Stimulated activated naive B cell treated with anti-CD40 and anti-IgM and Interleukin-4, amounts not matched to agents 10 μg/mL and 1 μg/mL and 100 μg/mL, for 72 hours (primary cell): ENCODE measurements around the gene SHANK1.
"Not testable (repeated sequence)": the region's sequence is repeated elsewhere in the genome, so short reads cannot be mapped to it uniquely, and the experiment has no call there.

Experiments
- ATAC-seq, 2 donors: fragments of 150-1000 bp; cut with Tn5 transposase; replicated peaks; 2 replicates each; pipeline ENCODE4 v1.10.0; 2021; ENCODE audit warnings: moderate library complexity in 1 of 2
- DNase-seq: peaks from one replicate; pipeline ENCODE4 v3.0.0; 2021
- H3K27ac Mint-ChIP-seq: one replicate; pipeline ENCODE4 v1.8.0; 2022; ENCODE audit warnings: mild to moderate bottlenecking, mixed read lengths
- H3K27me3 Mint-ChIP-seq, 2 donors: one replicate each; pipeline ENCODE4 v1.8.0; 2022; ENCODE audit warnings: mixed read lengths in 2 of 2
- H3K36me3 Mint-ChIP-seq, 2 donors: one replicate each; pipeline ENCODE4 v1.8.0; 2022; ENCODE audit warnings: mixed read lengths in 2 of 2, mild to moderate bottlenecking in 1 of 2
- H3K4me1 Mint-ChIP-seq, 2 donors: one replicate each; pipeline ENCODE4 v1.8.0; 2022; ENCODE audit warnings: mixed read lengths in 2 of 2, mild to moderate bottlenecking in 1 of 2
- H3K4me3 Mint-ChIP-seq, 2 donors: one replicate each; pipeline ENCODE4 v1.8.0; 2022; ENCODE audit warnings: mild to moderate bottlenecking in 2 of 2, mixed read lengths in 2 of 2, moderate library complexity in 1 of 2
- H3K9me3 Mint-ChIP-seq, 2 donors: one replicate each; pipeline ENCODE4 v1.8.0; 2022; ENCODE audit warnings: mixed read lengths in 2 of 2, mild to moderate bottlenecking in 1 of 2

The SHANK1 gene

GRCh38 chr19:50719566-50719965 lies at the start of gene SHANK1:
TSS of gene SHANK1 (minus strand) at chr19:50719802. CDS start at chr19:50716919, 2,883 bp downstream.
- ATAC-seq, result no peak
- peak within 1 kb of the TSS; percentile 44 to 60 for H3K4me3 Mint-ChIP-seq
- no peak within 1 kb of the TSS for H3K27ac Mint-ChIP-seq

DNA sequence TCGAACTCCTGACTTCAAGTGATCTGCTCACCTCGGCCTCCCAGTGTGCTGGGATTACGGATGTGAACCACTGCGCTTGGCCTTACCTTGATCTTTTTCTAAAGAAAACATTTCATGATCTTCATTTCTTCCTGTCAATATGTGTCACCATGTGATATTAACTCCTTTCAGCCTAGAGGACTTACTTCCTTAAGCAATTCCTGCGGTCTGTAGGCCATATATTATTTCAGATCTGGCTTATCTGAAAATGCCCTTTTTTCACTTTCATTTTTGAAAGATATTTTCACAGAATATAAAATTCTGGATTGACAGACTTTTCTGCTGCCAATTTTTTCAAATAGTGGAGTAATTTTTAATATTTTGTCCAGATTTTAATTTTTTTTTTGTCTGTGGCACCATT lies 48.7 kb upstream of the SHANK1 start:
- Mint-ChIP-seq H3K4me3 (no peak overlapping the region), H3K4me1 (no peaks in the 10 kb centered on the region)

More at GRCh38 chr19:50719566-50719965, at the start of gene SHANK1:
- peaks cover 33 to 40% of the 10 kb centered on the region in 2 donors for H3K4me1 Mint-ChIP-seq
- H3K36me3 Mint-ChIP-seq, result peaks cover 6 to 11% of the 10 kb centered on the region in 2 donors
- DNase-seq, result no peak
- peaks cover 0 to 2% of the 10 kb centered on the region in 2 donors for H3K9me3 Mint-ChIP-seq
- H3K27me3 Mint-ChIP-seq, result peaks cover 73 to 79% of the 10 kb centered on the region in 2 donors

DNA sequence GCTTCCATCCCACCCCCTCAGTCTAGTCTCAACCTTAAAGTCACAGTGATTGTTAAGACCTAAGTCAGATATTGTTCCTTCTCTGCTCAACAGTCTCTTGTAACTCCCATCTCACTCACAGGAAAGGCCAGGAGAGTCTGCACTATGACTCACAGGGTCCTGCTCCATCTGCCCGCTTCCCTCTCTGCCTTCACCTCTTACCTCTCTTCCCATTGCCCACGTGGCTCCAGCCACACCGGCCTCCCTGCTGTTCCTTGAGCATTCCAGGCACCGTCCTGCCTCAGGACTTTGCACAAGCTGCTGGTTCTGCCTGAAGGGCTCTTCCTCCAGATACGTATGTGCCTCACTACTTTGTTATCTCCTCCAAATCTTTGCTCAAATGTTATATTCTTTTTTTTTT lies 47.7 kb upstream of the SHANK1 start:
- not testable (repeated sequence) for H3K4me3 Mint-ChIP-seq, H3K9me3 Mint-ChIP-seq, H3K36me3 Mint-ChIP-seq, H3K4me1 Mint-ChIP-seq, DNase-seq, ATAC-seq, H3K27ac Mint-ChIP-seq
- peaks cover 21 to 49% of the 10 kb centered on the region in 2 donors for H3K27me3 Mint-ChIP-seq

More for the DNA sequence above, 48.7 kb upstream of the SHANK1 start:
- ATAC-seq, result no peak
- Mint-ChIP-seq H3K36me3 (no peaks in the 10 kb centered on the region), H3K27ac (no peak overlapping the region), H3K27me3 (peaks cover 21 to 50% of the 10 kb centered on the region in 2 donors), H3K9me3 (no peaks in the 10 kb centered on the region)
- no peak for DNase-seq

GRCh38 chr19:50766746-50767145 lies 47.1 kb upstream of the SHANK1 start:
- not testable (repeated sequence) for H3K27ac Mint-ChIP-seq, H3K9me3 Mint-ChIP-seq, H3K4me1 Mint-ChIP-seq, DNase-seq, H3K36me3 Mint-ChIP-seq, H3K4me3 Mint-ChIP-seq, ATAC-seq
- peaks cover 21 to 49% of the 10 kb centered on the region in 2 donors for H3K27me3 Mint-ChIP-seq

- peaks cover 0 to 3% of the 10 kb centered on the region in 2 donors for H3K9me3 Mint-ChIP-seq
- ATAC-seq, result no peak
- H3K36me3 Mint-ChIP-seq, result no peaks in the 10 kb centered on the region
- H3K27me3 Mint-ChIP-seq, result peaks cover 19 to 42% of the 10 kb centered on the region in 2 donors
- no peak overlapping the region for H3K4me3 Mint-ChIP-seq
- DNase-seq, result no peak
- H3K27ac Mint-ChIP-seq, result no peak overlapping the region
- no peaks in the 10 kb centered on the region for H3K4me1 Mint-ChIP-seq
Observed at GRCh38 chr19:50764409-50764808, 44.8 kb upstream of the SHANK1 start.

- not testable (repeated sequence) for ATAC-seq, H3K9me3 Mint-ChIP-seq, H3K36me3 Mint-ChIP-seq, H3K4me3 Mint-ChIP-seq, H3K4me1 Mint-ChIP-seq, H3K27ac Mint-ChIP-seq, DNase-seq
- peaks cover 22 to 45% of the 10 kb centered on the region in 2 donors for H3K27me3 Mint-ChIP-seq
Observed at GRCh38 chr19:50763521-50763920, 43.9 kb upstream of the SHANK1 start.

GRCh38 chr19:50761501-50761900 lies 41.9 kb upstream of the SHANK1 start:
- not testable (repeated sequence) for H3K36me3 Mint-ChIP-seq, DNase-seq, ATAC-seq, H3K27ac Mint-ChIP-seq, H3K9me3 Mint-ChIP-seq, H3K4me3 Mint-ChIP-seq, H3K4me1 Mint-ChIP-seq
- H3K27me3 Mint-ChIP-seq, result peaks cover 22 to 41% of the 10 kb centered on the region in 2 donors

- Mint-ChIP-seq H3K27ac (no peak overlapping the region), H3K4me3 (no peak overlapping the region), H3K36me3 (no peaks in the 10 kb centered on the region), H3K9me3 (peaks cover 0 to 3% of the 10 kb centered on the region in 2 donors), H3K4me1 (no peaks in the 10 kb centered on the region), H3K27me3 (peaks cover 21 to 31% of the 10 kb centered on the region in 2 donors)
- DNase-seq, result no peak
- ATAC-seq, result no peak
Observed at GRCh38 chr19:50759886-50760285, 40.3 kb upstream of the SHANK1 start.

DNA sequence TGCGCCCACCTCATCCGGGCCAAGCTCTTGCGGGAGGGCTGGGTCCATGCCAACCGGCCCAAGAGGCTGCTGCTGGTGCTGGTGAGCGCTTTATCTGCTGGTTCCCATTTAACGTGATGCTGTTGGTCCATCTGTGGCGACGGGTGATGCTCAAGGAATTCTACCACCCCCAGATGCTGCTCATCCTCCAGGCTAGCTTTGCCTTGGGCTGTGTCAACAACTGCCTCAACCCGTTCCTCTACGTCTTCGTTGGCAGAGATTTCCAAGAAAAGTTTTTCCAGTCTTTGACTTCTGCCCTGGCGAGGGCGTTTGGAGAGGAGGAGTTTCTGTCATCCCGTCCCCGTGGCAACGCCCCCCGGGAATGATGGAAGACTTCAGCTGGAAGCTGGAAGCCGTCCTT lies 39.5 kb upstream of the SHANK1 start:
- H3K4me1 Mint-ChIP-seq, result not testable (repeated sequence)

GRCh38 chr19:50757624-50758023 lies 38.0 kb upstream of the SHANK1 start:
- H3K4me3 Mint-ChIP-seq, H3K27ac Mint-ChIP-seq, ATAC-seq, DNase-seq, H3K36me3 Mint-ChIP-seq, H3K9me3 Mint-ChIP-seq, H3K4me1 Mint-ChIP-seq: not testable (repeated sequence)
- peaks cover 28 to 32% of the 10 kb centered on the region in 2 donors for H3K27me3 Mint-ChIP-seq

More for the DNA sequence above, 39.5 kb upstream of the SHANK1 start:
- not testable (repeated sequence) for H3K36me3 Mint-ChIP-seq, H3K9me3 Mint-ChIP-seq, DNase-seq, H3K4me3 Mint-ChIP-seq, ATAC-seq, H3K27ac Mint-ChIP-seq
- peaks cover 23 to 29% of the 10 kb centered on the region in 2 donors for H3K27me3 Mint-ChIP-seq

- H3K27ac Mint-ChIP-seq, H3K4me1 Mint-ChIP-seq, H3K9me3 Mint-ChIP-seq, H3K36me3 Mint-ChIP-seq, ATAC-seq, DNase-seq, H3K4me3 Mint-ChIP-seq: not testable (repeated sequence)
- peaks cover 28 to 35% of the 10 kb centered on the region in 2 donors for H3K27me3 Mint-ChIP-seq
Observed at GRCh38 chr19:50756244-50756643, 36.6 kb upstream of the SHANK1 start.

DNA sequence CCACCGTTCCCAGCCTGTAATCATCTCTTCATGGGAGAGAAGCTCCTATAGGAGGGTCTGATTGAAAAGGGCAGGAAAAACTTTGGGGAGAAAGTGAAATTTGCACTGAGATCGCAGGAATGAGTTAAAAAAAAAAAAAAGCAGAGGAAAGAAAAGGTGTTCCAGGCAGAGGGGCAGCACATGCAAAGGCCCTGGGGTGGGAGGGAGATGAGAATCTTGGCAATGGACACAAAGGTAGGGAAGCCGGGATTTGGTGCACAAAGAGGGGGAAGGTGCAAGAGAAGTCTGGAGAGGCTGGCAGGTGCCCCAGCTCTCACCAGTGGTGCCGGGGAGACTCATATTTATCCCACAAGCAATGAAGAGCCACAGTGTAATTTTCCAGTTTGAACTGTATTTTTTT lies 34.3 kb upstream of the SHANK1 start:
- ATAC-seq, result no peak
- Mint-ChIP-seq H3K27me3 (peaks cover 24 to 35% of the 10 kb centered on the region in 2 donors), H3K27ac (no peak overlapping the region)

DNA sequence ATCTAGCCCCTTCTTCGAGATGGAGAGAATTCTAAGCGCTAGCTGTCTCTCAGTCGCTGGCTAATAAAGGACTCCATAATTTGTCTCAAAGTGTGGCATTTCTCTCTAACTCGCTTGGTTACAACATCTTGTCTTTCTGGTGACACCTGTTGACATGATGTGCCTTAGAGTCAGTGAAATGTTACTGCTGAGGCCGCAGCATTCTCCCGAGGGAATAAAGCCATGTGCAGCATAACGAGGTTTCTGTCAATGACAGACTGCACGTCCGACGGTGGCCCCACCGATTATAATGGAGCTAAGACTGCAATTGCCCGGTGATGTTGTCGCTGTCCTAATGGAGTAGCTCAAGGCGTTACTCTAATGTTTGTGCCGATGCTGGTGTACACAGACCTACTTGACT lies 30.4 kb upstream of the SHANK1 start:
- ATAC-seq (no peak), DNase-seq (no peak)
- Mint-ChIP-seq H3K9me3 (no peaks in the 10 kb centered on the region), H3K4me3 (no peak overlapping the region), H3K36me3 (no peaks in the 10 kb centered on the region), H3K27ac (no peak overlapping the region), H3K4me1 (no peaks in the 10 kb centered on the region), H3K27me3 (peaks cover 14 to 23% of the 10 kb centered on the region in 2 donors)

More for the DNA sequence above, 34.3 kb upstream of the SHANK1 start:
- Mint-ChIP-seq H3K9me3 (no peaks in the 10 kb centered on the region), H3K4me3 (no peak overlapping the region), H3K4me1 (no peaks in the 10 kb centered on the region), H3K36me3 (no peaks in the 10 kb centered on the region)
- DNase-seq, result no peak

GRCh38 chr19:50749490-50749889 lies 29.9 kb upstream of the SHANK1 start:
- no peak overlapping the region for H3K4me3 Mint-ChIP-seq
- H3K27me3 Mint-ChIP-seq, result peaks cover 9 to 23% of the 10 kb centered on the region in 2 donors
- no peaks in the 10 kb centered on the region for H3K9me3 Mint-ChIP-seq
- no peaks in the 10 kb centered on the region for H3K4me1 Mint-ChIP-seq
- DNase-seq (no peak), ATAC-seq (no peak)
- H3K27ac Mint-ChIP-seq, result no peak overlapping the region
- no peaks in the 10 kb centered on the region for H3K36me3 Mint-ChIP-seq

GRCh38 chr19:50747141-50747540 lies 27.5 kb upstream of the SHANK1 start:
- not testable (repeated sequence) for DNase-seq, ATAC-seq, H3K9me3 Mint-ChIP-seq, H3K4me1 Mint-ChIP-seq, H3K36me3 Mint-ChIP-seq, H3K4me3 Mint-ChIP-seq, H3K27ac Mint-ChIP-seq
- H3K27me3 Mint-ChIP-seq, result peaks cover 13 to 30% of the 10 kb centered on the region in 2 donors
